GM12874 (cell line): ENCODE data around the gene FAM118B.

Experiments
- TF ChIP-seq, protein P1 (sequence below): IDR thresholded peaks from 2 replicates; pipeline ENCODE4 v1.5.1; 2011; ENCODE audit warnings: low read depth, mild to moderate bottlenecking, control low read depth, low read length, moderate library complexity; ENCODE audit not compliant: insufficient read depth

FAM118B gene

DNA sequence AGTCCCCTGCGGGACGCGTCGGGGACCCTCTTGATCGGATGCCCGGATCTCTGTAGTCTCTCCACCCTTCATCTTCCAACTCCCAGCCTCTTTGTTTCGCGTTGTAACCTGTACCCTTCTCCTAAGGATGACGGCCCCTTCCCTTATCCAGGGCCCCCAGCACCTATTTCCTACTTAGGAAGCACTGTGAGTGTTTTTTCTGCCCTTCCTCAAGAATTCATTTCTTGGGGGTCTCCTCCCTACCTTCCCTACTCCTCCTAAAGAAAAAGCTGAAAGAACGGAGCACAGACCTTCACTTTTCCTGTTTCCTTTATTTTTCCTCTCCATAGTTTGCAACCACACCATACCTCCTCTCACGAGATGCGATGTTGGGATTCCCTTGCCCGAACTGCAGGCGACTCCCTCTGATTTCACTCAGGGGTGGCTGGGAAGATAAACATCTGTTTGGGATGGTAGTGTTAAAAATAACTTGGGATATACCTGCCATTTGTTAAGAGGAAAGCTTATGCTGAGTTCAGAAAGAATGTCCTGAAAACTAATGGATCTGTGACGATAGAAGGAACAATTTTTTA, 593 bp downstream of the FAM118B start:
- TF ChIP-seq, protein P1, sequence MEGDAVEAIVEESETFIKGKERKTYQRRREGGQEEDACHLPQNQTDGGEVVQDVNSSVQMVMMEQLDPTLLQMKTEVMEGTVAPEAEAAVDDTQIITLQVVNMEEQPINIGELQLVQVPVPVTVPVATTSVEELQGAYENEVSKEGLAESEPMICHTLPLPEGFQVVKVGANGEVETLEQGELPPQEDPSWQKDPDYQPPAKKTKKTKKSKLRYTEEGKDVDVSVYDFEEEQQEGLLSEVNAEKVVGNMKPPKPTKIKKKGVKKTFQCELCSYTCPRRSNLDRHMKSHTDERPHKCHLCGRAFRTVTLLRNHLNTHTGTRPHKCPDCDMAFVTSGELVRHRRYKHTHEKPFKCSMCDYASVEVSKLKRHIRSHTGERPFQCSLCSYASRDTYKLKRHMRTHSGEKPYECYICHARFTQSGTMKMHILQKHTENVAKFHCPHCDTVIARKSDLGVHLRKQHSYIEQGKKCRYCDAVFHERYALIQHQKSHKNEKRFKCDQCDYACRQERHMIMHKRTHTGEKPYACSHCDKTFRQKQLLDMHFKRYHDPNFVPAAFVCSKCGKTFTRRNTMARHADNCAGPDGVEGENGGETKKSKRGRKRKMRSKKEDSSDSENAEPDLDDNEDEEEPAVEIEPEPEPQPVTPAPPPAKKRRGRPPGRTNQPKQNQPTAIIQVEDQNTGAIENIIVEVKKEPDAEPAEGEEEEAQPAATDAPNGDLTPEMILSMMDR: no peak

DNA sequence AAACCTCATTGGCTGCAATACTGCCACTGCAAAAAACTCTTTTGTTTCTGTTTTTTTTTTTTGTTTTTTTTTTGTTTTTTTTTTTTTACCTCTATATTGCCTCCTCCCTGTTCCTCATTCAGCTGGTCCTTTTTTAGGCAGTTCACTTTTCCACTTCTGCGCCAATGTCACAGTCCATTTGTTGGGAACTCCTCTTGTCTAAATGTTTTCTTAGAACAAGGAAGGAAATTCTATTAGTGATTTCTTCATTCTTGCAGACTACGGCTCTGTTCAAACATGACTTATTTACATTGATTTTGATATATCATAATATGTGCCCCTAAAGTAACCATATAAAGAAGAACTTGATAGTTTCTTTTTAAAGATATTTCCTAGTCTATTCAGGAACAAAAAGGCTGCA, 2.9 kb downstream of the FAM118B start:
- TF ChIP-seq, protein P1: no peak

DNA sequence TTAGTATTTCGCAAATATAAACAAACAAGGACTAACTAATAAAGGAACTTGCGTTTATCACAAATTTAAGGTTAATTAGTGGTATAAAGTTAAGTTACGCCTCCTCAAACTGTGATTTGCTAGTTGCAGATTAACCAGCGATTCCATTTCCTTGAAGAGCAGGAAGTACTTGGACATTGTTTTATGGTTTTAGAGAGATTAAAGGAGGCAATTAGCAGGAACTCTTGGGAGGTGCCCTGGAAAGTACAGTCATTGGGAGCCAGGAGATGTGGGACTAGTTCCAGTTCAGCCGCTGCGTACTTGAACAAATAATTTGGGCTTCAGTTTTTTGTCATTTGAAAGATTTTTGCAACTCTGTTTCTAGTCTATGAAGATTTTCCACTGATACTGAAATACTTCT, 3.3 kb downstream of the FAM118B start:
- TF ChIP-seq, protein P1: no peak

DNA sequence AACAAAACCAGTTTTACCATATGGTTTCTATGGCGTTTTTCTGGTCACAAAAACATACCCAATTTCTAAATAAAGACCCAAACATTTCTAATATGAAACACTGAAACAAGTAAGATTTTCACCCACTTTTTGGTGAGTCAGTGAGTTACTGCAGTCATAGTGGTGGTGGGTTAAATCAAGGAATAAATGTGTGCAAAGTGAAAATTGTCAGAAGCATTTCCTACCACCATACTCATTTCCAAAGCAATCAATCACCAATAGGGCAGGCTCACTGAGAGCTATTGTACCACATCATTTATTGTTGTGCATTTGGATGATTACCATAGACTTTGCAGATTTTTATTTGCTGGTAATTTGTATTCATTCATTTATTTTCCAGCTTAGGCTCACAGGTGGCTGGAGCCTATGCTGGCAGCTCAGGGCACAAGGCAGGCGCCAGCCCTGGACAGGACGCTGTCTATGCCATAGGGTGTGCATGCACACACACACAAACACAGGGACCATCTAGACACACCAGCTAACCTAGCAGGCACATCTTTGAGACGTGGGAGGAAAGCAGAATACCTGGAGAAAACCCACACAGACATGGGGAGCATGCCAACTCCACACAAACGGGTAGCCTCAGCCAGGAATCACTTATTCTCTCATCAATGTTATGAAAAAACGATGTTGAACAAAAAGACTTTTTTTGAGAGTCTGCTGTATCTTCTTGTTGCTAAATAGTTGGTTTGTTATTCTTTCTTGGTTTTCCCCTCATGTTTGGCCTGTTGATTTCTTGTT, 5.1 kb downstream of the FAM118B start:
- TF ChIP-seq, protein P1: no peak

DNA sequence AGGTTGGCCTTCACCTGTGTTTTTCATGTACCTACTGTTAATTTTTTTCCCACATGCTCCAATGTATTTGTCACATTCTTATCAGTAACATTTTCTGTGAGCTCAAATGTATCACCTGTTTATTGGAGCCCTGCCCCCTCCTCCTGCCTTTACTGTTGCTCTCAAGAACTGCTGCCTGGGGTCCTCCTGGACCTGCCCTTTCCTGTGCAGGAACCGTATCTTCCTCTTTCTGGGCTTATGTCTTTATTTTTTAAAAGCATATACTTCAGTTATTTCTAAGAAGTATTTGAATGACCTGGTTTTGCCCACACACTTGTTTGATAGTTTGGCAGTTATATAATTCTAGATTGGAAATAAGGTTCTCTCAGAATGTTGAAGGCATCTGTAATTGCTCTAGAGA, 5.9 kb downstream of the FAM118B start:
- TF ChIP-seq, protein P1: no peak

DNA sequence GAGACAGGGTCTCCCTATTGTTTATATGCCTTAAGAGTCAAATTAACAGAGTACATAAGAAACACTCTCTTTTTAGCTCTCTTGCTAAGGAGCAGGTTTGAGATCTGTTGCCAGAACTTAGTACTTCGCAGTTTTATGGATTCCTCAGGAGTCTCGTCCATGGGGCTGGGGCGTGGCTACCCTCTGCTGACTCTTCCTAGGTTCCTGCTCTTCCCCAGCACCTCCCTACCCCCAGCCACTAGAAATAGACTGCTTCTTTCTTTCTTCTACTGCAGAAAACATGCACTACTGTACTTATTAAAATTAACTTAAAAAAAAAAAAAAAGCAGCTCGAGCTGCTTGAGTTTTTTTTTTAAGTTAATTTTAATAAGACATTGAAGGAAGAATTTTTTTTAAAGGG, 8.0 kb downstream of the FAM118B start:
- TF ChIP-seq, protein P1: no peak

DNA sequence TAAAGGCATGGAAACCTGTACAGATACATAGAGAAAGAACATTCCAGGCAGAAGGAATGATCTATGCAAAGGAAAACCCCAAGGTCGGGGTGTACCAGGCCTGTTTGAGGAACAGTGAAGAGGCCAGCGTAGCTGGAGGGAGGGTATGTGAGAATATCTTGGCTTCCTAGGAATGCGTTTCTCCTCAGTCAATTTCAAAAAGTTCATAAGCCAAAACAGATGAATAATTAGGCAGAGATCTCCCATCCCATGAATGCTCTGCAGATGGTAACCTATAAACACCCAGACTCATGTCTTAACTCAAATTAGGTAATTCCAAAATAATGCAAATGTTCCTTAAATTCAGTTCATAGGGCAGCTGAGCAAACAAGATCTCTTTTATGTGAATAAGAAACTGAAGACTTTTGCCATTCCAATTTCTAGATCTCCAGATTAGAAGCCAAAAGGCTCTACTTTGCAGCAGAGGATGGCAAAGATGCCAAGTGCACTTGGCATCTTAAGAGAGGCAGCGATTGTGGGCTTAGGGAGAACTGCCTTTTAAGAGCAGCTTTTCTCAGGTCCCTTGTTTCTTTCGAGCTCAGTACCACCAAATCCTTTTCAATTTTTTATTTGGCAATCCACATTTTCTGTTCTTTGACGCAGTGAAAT, 13.2 kb downstream of the FAM118B start:
- TF ChIP-seq, protein P1: no peak
